Activated gamma-delta T cell treated with anti-CD3 and anti-CD28 coated beads, Interleukin-2, amount 50 U/mL, for 16 hours (primary cell): ENCODE measurements around the gene PLCB3.
"Not testable (repeated sequence)": the region's sequence is repeated elsewhere in the genome, so short reads cannot be mapped to it uniquely, and the experiment has no call there.

Experiments
- DNase-seq: peaks from one replicate; pipeline ENCODE4 v3.0.0-alpha.2; 2020; ENCODE audit warnings: low read depth

The PLCB3 gene

GRCh38 chr11:64237484-64237951, 13.8 kb upstream of the PLCB3 start:
- DNase-seq, result no peak

GRCh38 chr11:64238076-64238475, 13.3 kb upstream of the PLCB3 start:
- DNase-seq, result no peak

GRCh38 chr11:64238999-64239398, 12.3 kb upstream of the PLCB3 start:
- no peak for DNase-seq

GRCh38 chr11:64239662-64240434, 11.5 kb upstream of the PLCB3 start:
- DNase-seq, result no peak

- peak; percentile 98 for DNase-seq
Measured at GRCh38 chr11:64240435-64241240, 10.7 kb upstream of the PLCB3 start, which contains the start of gene FKBP2. Gene FKBP2 (plus strand): TSS chr11:64241095. CDS start chr11:64242388, 1,293 bp downstream.

GRCh38 chr11:64241241-64241490, 10.2 kb upstream of the PLCB3 start:
- peak; percentile 99 for DNase-seq

- DNase-seq, result no peak
Measured at GRCh38 chr11:64241491-64242374, 9.6 kb upstream of the PLCB3 start.

- no peak for DNase-seq
Measured at GRCh38 chr11:64243236-64243854, 8.0 kb upstream of the PLCB3 start.

- no peak for DNase-seq
Measured at GRCh38 chr11:64244107-64244506, 7.2 kb upstream of the PLCB3 start.

GRCh38 chr11:64244966-64245365, 6.4 kb upstream of the PLCB3 start:
- no peak for DNase-seq

- peak; percentile 39 for DNase-seq
Measured at GRCh38 chr11:64245401-64245796, 5.9 kb upstream of the PLCB3 start.

GRCh38 chr11:64245797-64246620, 5.3 kb upstream of the PLCB3 start:
- peak; percentile 68 for DNase-seq

- DNase-seq, result not testable (repeated sequence)
Measured at GRCh38 chr11:64246621-64246870, 4.8 kb upstream of the PLCB3 start.

GRCh38 chr11:64246871-64247728, 4.2 kb upstream of the PLCB3 start, which contains the start of gene PPP1R14B:
Gene PPP1R14B (minus strand): TSS chr11:64246943. CDS start chr11:64246673, 270 bp downstream.
- peak; percentile 81 for DNase-seq

GRCh38 chr11:64247729-64248531, 3.4 kb upstream of the PLCB3 start:
- DNase-seq, result no peak

GRCh38 chr11:64248578-64248977, 2.8 kb upstream of the PLCB3 start:
- no peak for DNase-seq

- DNase-seq, result no peak
Measured at GRCh38 chr11:64249038-64249437, 2.3 kb upstream of the PLCB3 start.

GRCh38 chr11:64249563-64250414, 1.5 kb upstream of the PLCB3 start:
- DNase-seq, result no peak
